GM18508 (cell line): ENCODE results near the gene SOX13.
"Not testable (repeated sequence)": the region's sequence is repeated elsewhere in the genome, so short reads cannot be mapped to it uniquely, and the experiment has no call there.

Experiments
- ATAC-seq: cut with Tn5 transposase; IDR thresholded peaks from one replicate; pipeline ENCODE4 v1.9.1; 2021; ENCODE audit warnings: moderate number of reproducible peaks; ENCODE audit not compliant: insufficient read depth, unreplicated experiment

The SOX13 gene

GRCh38 chr1:204084247-204084772, 11.4 kb downstream of the SOX13 start:
- no peak for ATAC-seq

GRCh38 chr1:204085876-204086275, 13.0 kb downstream of the SOX13 start:
- no peak for ATAC-seq

DNA sequence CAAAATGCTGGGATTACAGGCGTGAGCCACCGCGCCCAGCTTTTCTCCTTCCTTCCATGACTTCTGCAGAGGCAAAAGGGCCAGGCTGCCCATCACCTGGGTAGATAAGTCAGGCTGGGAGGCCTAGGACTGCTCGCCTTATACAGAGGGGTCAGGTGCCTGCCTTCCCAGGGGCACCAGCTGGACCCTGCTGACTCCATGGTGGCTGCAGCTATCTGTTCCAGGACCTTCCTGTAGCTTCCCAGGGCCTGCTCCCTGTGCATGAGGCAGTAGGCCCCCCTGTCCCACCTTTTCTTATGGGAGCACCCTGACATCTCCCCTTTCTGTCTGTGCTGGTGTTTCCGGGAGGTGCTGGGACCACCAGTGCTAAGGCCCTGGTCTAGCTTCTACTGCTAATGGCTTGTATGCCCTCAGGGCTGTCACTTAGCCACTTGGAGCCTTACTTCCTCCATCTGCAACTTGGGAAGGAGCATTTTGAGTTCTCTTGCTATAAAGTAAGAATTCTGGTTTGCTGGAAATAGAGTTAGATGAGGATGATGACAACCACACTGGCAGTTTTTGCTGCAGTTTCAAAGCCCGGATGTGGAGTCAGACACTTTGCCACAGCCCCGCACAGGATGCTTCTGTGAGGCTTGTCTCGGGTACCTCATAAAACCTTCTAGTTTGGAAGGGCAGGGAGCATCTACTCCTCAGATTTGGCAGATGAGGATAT, 14.4 kb downstream of the SOX13 start:
- ATAC-seq: no peak

- no peak for ATAC-seq
These were observed 15.1 kb downstream of the SOX13 start for GRCh38 chr1:204087893-204088528.

GRCh38 chr1:204088596-204088995, 15.7 kb downstream of the SOX13 start:
- no peak for ATAC-seq

DNA sequence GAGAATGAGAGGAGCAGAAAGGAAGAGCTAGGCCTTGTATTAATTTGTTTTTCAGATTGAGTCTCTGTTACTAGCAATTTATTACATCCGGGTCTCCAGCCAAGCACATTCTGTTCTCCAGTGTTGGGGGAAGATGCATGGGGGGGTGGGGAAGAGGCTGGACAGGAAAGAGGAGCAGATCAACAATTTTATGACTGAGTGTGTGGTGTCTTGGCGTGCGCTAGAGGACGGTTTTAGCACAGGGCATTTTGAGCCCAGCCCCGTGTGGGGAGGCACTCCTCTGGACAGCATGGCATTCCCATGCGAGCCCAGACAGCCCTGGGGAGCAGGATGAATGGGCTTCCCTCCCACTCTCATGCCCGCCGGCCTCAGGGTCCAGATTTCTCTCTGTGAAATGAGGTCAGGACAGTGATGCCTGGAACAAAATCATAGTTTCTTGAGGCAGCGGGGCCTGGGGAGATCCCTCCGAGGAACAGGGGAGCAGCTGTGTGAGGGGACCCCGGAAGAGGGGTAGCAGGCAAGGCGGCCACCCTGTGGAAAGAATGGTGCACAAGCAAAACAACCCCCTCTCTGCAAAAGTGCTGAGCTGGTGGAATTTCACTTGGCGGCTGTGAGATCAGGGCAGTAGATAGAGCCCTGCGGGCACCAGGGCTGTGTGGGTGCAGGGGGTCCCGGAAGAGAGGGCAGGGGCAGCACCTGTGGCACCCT, 16.3 kb downstream of the SOX13 start:
- no peak for ATAC-seq

GRCh38 chr1:204090132-204090531, 17.2 kb downstream of the SOX13 start:
- ATAC-seq: not testable (repeated sequence)

DNA sequence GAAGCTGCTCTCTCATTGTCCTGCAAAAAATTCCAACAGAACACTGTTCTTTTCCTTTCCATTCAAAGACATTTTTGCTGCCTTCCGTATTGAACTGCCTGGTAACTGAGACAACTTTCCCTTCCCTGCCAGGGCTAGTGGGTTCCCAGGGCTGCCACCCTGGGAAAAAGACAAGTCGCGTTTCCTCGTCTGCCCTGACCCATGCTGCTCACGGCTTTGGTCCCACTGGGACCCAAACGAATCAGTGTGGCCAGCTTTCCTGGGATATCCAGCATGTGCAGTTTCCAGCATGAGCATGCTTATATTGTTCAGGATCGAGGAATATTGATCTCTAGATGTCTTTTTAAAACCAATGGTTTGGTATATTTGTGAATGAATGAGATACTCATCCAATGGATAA, 18.2 kb downstream of the SOX13 start:
- no peak for ATAC-seq

- no peak for ATAC-seq
These were observed 18.9 kb downstream of the SOX13 start for GRCh38 chr1:204091787-204092312.

GRCh38 chr1:204092632-204093420, 19.9 kb downstream of the SOX13 start:
- no peak for ATAC-seq

DNA sequence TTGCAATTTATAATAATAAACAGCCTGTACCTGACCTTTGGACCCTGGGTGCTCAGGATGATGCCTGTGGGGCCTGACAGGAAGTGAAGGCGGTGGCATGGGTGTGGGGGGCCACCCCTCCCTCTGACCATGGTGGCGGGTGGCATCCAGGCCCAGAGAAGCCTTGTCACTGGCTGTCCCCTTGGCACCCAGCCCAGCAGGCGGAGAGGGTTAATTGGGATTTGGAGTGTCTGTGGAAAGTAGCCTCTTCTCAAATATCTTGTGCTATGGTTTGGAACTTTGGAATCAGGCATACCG, 20.5 kb downstream of the SOX13 start:
- no peak for ATAC-seq

DNA sequence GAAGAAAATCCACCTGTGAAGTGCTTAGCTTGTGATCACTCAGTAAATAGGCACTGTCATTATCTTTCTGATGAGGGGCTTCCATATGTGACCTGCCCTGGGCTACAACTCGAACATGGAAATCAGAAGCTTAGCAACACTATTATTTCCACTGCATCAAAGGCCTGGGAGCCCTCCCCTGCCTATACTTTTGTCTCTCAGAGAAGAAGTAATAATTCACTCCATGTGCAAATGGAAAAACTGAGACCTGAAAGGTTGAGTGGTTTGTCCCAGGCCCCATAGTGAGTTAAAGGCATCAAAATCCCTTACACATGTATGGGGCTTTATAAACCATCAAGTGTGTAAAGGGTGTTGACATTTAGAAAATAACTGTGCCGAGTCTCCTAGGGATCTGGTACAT, 20.9 kb downstream of the SOX13 start:
- no peak for ATAC-seq

DNA sequence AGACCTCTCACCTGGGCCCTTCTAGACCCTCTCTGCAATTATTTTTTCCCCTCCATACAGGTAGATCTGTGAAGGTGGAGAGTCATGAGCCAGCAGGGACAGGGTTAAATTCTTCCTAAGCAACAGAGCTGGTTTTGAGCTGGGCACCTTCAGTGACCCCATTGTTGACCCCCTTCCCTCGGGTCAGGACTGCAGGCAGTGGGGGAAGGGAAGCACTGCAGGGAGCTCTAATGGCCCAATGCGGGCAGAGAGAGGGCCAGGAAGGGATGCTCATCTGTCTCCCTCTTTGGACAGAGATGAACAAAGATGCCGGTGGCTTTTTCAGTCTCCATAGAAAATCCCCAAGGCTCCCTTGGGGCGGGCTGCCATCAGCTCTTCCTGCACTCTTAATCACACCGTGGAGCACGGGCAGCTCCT, 21.4 kb downstream of the SOX13 start:
- no peak for ATAC-seq

DNA sequence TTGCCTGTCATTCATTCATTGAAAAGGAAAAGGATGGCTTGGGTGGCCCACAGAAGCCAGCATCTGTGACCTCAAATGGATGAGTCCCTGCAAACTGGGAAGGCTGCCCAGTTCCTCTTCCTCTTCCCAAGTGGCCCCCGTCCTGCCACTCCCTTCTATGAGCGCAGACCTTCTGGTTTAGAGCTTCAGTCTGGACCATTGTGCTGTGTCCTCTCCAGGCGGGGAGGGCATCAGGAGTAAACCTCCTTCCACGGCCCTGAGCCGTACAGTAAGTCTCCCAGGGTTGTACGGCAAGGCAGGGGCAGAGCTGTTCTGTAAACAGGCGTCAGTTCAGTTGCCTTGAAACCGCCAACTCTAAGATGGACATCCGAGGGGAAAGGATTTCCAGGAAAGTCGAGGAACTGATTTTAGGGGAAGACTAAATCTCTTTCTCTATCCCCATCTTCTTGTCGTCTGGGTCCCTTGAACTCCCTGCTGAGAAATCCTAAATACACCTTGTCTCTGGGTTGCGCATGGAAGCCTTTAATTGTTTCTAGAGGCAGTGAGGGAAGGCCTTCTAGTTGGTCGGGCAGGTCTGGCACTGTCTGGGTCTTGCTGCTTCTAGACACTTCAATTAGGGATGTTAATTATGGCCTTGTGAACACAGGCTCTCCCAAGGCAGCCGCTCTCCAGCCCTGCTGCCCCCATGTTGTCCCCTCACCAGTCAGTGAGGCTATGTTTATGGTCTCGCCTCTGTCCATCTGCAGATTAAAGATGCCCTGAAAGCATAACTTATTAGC, 22.1 kb downstream of the SOX13 start:
- ATAC-seq: no peak

- no peak for ATAC-seq
These were observed 24.0 kb downstream of the SOX13 start for GRCh38 chr1:204096931-204097330.

- ATAC-seq: no peak
These were observed 25.8 kb downstream of the SOX13 start for GRCh38 chr1:204098683-204099082.

GRCh38 chr1:204099754-204100153, 26.8 kb downstream of the SOX13 start:
- ATAC-seq: not testable (repeated sequence)

GRCh38 chr1:204102029-204102611, 29.2 kb downstream of the SOX13 start:
- no peak for ATAC-seq

- ATAC-seq: no peak
These were observed 30.0 kb downstream of the SOX13 start for GRCh38 chr1:204102739-204103430.
